Endothelial cell of hepatic sinusoid (primary cell): ENCODE results near the gene PALMD.

Source experiments
- in situ Hi-C: cut with HindIII; loops from 2 replicates; pipeline ENCODE4 v1.10.0; 2017; ENCODE audit warnings: low sequenced_read_pairs

Gene PALMD, protein sequence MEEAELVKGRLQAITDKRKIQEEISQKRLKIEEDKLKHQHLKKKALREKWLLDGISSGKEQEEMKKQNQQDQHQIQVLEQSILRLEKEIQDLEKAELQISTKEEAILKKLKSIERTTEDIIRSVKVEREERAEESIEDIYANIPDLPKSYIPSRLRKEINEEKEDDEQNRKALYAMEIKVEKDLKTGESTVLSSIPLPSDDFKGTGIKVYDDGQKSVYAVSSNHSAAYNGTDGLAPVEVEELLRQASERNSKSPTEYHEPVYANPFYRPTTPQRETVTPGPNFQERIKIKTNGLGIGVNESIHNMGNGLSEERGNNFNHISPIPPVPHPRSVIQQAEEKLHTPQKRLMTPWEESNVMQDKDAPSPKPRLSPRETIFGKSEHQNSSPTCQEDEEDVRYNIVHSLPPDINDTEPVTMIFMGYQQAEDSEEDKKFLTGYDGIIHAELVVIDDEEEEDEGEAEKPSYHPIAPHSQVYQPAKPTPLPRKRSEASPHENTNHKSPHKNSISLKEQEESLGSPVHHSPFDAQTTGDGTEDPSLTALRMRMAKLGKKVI

DNA sequence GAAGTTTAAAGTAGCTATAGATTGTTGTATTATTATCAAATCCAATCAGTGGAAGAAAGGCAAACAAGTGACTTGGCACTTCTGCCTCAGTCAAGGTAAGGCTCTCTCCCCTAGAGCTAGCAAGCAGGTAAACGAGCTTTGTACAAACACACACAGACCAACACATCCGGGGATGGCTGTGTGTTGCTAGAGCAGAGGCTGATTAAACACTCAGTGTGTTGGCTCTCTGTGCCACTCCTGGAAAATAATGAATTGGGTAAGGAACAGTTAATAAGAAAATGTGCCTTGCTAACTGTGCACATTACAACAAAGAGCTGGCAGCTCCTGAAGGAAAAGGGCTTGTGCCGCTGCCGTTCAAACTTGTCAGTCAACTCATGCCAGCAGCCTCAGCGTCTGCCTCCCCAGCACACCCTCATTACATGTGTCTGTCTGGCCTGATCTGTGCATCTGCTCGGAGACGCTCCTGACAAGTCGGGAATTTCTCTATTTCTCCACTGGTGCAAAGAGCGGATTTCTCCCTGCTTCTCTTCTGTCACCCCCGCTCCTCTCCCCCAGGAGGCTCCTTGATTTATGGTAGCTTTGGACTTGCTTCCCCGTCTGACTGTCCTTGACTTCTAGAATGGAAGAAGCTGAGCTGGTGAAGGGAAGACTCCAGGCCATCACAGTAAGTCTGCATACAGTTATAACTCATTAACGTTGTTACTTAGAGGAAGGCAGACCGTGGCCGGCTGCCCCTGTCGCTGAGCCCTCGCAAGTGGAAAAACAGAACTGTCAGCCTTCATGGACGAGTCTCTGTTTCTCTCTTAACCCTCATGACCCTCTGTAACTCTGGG lies at the start of gene PALMD:
Gene PALMD, plus strand, starts transcription at position 415 of the 833 bp plus-strand sequence. Its CDS starts 205 bp downstream, at position 620.
- in situ Hi-C loops: no loop called here

DNA sequence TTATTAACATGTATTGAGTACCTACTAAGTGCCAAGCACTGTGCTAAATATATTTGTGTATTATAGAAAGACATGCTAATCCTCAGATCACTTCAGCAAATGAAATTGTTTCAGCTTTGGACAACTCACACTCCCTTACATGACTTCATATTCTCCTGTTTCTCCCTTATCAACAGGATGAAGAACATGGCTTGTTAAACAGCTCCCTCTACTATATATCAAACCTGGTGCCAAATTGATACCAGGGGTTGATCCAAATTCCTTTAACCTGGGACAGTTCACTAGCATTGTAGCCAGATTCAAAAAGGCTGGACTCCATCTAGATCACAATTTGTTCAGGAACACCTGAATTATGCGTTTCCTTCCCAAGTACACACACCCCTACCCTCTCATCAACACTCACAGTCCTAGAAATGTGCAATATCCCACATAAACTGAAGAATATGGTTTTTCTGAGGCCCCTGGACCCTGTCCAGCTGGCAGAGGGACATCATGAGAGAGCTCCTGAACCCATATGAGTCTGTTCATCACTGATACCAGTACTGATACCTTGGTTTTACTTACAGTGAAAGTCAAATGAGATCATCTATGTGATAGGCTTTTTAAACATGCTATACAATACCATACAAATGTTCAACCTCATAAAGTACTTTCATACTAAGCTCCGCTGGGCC lies 47.0 kb upstream of the PALMD start:
- in situ Hi-C loops: no loop called here

DNA sequence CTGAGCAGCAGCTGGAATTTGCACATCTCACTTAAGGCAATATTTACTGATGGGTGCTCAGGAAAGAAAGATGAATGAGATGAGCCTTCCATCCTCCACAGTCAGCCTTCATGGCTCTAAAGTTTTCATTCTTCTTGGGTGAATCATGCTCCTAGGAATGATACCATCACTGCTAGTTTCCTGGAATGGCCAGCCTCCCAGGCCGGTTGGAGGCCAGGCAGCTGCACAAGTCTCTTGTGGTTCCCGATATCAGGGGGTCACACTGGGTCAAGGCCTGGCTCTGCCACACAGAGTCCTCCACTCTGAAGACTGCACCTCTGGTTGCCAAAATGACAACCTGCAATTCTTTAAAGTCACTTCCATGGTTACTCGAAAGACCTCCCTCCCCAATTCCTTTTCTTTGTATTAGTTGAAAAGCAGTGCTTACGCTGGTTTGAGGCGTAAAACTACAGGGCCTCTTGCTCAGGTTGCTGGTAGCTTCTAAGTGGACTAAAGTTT lies 46.2 kb upstream of the PALMD start:
- in situ Hi-C loops: no loop called here

GRCh38 chr1:99600782-99601181 lies 45.1 kb upstream of the PALMD start:
- in situ Hi-C loops: no loop called here

GRCh38 chr1:99601208-99601607 lies 44.7 kb upstream of the PALMD start:
- in situ Hi-C loops: no loop called here

GRCh38 chr1:99601709-99602403 lies 44.1 kb upstream of the PALMD start:
- in situ Hi-C loops: no loop called here

GRCh38 chr1:99602404-99602969 lies 43.4 kb upstream of the PALMD start:
- in situ Hi-C loops: no loop called here

- in situ Hi-C loops: no loop called here
Measured at GRCh38 chr1:99603699-99604560, 42.0 kb upstream of the PALMD start.

GRCh38 chr1:99606306-99606705 lies 39.6 kb upstream of the PALMD start:
- in situ Hi-C loops: no loop called here

DNA sequence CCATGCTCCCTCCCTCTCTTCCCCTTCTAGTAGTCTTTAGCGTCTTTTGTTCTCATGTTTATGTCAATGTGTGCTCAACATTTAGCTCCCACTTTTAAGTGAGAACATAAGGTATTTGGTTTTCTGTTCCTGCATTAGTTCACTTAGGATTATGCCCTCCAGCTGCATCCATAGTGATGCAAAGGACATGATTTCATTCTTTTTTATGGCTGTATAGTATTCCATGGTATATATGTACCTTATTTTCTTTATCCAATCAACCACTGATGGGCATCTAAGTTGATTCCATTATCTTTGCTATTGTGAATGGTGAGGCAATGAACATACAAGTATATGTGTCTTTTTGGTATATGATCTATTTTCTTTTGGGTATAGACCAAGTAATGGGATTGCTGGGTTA lies 38.3 kb upstream of the PALMD start:
- in situ Hi-C loops: no loop called here

DNA sequence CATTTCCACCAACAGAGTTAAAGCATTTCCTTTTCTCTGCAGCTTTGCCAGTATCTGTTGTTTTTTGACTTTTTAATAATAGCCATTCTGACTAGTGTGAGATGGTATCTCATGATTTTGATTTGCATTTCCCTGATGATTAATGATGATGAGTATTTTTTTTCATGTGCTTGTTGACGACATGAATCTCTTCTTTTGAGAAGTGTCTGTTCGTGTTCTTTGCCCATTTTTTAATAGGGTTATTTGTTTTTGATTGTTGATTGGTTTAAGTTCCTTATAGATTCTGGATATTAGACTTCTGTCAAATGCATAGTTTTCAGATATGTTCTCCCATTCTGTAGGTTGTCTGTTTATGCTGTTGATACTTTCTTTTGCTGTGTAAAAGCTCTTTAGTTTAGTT lies 37.9 kb upstream of the PALMD start:
- in situ Hi-C loops: no loop called here

DNA sequence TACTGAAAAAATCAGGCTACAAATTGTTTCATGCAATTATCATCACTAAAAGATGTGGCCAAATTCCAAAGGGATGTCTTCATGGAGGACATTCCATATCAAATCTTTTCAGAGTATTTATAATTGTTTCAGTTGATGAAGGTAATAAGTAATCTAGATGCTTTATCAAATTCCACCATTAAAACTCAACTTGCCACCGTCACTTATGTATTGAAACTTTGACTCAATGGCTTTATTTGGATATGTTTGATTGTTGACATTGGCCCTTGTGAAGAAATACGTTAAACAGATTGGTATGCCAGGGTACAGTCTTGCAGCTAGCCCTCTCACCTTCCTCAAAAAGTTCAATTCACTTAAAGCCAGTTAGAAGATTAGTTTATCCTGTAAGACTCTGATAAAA lies 32.2 kb upstream of the PALMD start:
- in situ Hi-C loops: no loop called here

DNA sequence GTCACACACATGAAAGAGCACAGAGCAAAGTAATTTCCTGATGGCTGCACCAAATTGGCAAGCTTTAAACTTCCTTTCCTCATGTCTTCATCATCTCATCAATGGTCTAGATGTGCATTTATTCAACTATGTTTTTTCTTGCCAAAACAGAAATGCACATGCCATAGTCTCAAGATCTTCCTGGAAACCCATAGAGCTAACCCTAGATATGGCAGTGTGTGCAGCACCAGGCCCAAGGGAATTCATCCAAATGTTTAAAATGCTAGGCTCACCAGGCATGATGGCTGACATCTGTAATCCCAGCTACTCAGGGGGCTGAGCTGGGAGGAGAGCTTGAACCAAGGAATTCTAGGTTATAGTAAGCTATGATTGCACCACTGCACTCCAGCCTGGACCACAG lies 31.2 kb upstream of the PALMD start:
- in situ Hi-C loops: no loop called here

GRCh38 chr1:99619583-99619982 lies 26.3 kb upstream of the PALMD start:
- in situ Hi-C loops: no loop called here

GRCh38 chr1:99621340-99621901 lies 24.5 kb upstream of the PALMD start:
- in situ Hi-C loops: no loop called here

GRCh38 chr1:99622702-99623347 lies 23.1 kb upstream of the PALMD start:
- in situ Hi-C loops: no loop called here

GRCh38 chr1:99623554-99623953 lies 22.4 kb upstream of the PALMD start:
- in situ Hi-C loops: no loop called here

- in situ Hi-C loops: no loop called here
Measured at GRCh38 chr1:99627615-99628014, 18.3 kb upstream of the PALMD start.
